ENCODE data around the gene LMNA.
"Not testable (repeated sequence)": the region's sequence is repeated elsewhere in the genome, so short reads cannot be mapped to it uniquely, and the experiment has no call there.

Gene LMNA

DNA sequence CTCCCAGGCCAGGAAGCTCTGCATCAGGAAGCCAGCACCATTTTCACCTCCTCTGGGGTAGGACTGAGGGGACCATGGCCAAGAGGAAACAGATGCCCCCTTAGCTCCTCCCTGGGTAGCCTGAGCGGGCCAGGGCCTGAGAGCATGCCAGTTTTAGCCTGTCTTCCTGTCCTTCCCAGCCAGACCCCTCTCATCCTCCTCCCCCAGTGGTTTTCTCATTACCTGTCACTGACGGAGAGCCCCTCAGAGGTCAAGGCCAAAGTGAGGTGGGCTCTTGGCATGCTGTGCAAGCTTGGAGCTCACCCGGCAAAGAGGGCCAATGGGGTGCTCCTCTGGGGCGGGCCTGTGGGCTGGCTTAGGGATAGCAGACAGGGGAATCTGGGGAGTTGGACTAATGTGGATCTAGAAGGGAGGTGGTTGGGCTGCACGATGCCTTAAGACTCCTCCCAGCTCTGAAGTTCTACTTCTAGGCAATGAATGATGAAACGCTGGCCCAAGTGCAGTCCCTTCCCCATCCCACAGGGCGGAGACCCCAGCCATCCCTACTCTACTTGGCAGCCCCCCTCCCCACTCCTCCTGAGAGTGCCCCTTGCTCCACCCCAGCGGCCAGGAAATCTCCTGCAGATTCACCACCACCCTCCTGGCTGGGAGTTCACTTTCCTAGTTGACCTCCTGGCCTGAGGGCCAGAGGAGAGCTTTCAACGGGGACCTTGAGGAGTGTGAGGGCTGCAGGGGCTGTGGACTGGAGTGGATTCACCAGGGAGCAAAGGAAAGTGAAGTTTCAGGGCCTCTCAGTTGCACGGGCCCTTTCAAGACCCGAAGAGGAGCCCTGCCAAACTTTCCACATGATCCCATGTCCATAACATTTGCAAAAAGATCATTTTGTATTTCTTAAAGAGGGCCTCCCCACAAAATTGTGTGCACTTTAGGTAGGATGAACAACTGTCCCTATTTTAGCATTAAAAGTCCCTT, 9.4 kb upstream of the LMNA start:
- DNase-seq: no peak

GRCh38 chr1:156106624-156107488, 7.7 kb upstream of the LMNA start:
- no peak for DNase-seq

- no peak for DNase-seq
These were observed 6.5 kb upstream of the LMNA start for GRCh38 chr1:156108057-156108456.

- no peak for DNase-seq
These were observed 5.8 kb upstream of the LMNA start for GRCh38 chr1:156108664-156109241.

DNA sequence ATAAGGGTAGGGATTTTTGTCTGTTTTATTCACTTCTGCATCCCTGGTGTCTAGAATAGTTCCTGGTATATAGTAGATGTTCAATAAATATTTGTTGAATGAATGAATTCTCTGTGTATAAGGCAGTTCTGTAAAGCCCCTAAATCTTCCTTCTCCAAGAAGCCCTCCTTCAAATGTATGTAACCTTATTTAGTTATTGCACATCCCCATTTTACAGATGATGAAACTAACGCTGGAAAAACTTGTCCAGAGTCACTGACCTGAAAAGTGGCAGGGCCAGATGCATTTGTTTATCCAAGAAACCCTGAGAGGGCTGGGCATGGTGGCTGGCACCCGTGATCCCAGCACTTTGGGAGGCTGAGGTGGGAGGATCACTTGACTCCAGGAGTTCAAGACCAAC, 4.3 kb upstream of the LMNA start:
- no peak for DNase-seq

GRCh38 chr1:156111355-156111962, 3.1 kb upstream of the LMNA start:
- DNase-seq: no peak

DNA sequence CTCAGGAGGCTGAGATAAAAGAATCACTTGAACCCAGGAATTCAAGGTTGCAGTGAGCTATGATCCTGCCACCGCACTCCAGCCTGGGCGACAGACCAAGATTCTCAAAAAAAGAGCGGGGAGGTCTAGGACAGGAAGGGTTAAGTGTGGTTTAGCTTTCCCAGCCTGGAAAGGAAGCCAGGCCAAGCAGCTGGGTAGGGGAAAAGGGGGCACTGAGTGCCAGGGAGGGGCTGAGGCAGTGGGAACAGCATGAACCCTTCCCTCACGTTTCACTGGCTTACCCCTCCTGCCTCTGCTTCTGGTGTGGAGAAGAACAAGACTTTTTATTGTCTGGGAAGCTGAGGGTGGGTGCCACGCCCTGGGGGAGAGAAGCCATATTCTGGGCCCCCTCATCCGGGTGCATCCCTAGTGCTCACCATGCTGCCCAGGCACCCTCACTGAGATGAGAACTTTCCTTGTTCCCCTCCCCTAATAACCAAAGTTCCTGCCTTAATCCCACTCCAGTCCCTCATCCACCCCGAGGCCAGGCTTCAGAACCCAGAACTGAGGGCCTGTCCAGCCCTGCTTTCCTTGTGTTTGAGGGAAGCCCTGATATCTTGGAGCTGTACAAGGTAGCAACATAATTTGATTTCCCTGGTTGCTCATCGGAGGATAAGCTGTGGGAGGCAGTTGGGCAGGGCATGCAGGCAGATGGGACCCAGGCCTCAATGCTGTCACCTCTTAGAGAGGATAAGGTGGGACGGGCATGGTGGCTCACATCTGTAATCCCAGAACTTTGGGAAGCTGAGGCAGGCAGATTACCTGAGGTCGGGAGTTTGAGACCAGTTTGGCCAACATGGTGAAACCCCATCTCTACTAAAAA, 2.0 kb upstream of the LMNA start:
- DNase-seq: no peak

- no peak for DNase-seq
These were observed 1.1 kb upstream of the LMNA start for GRCh38 chr1:156113282-156113950.

GRCh38 chr1:156114919-156115513, 505 bp downstream of the LMNA start:
- DNase-seq: no peak

DNA sequence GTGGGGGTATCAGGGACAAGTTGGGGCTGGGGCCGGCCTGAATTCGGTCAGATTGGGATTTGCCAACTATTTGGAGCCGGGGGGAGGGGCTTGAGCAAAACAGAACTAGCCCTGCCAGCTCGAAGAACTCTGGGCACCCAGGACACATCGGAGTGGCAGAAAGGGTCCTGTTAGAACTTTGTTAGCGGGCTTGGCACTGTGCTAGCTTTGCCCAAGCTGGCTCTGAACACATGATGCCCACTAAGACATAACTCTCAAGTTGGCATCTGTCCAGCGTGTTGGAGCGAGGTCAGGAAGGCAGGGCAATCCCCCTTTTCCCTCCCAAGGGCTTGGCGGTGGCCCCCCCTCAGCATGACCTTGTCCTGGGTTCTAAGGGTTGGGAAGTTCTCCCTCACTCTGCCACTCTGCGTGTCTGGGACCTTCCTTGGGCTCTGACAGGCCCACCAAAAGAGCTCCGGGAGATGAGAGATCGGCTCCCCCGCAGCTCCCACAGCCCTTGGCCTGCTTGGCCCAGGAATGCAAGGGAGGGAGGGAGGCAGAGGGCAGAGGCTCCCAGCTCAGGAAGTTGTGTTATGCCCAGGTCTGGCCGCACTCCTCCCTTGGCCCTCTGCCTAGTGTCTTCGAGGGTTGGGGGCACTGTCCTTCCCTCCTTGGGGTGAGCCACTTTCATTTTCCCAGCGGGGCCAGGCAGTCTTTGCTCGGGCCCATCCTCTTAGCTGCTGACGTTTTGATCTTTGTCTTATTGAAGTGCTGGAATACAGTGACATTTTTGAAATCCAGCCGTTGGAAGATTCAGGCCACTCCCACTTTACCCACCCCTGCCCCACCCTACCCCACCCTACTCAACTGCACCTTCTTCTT, 1.2 kb downstream of the LMNA start:
- DNase-seq: no peak

GRCh38 chr1:156116731-156117130, 2.2 kb downstream of the LMNA start:
- not testable (repeated sequence) for DNase-seq

GRCh38 chr1:156117414-156118176, 3.1 kb downstream of the LMNA start:
- DNase-seq: no peak

DNA sequence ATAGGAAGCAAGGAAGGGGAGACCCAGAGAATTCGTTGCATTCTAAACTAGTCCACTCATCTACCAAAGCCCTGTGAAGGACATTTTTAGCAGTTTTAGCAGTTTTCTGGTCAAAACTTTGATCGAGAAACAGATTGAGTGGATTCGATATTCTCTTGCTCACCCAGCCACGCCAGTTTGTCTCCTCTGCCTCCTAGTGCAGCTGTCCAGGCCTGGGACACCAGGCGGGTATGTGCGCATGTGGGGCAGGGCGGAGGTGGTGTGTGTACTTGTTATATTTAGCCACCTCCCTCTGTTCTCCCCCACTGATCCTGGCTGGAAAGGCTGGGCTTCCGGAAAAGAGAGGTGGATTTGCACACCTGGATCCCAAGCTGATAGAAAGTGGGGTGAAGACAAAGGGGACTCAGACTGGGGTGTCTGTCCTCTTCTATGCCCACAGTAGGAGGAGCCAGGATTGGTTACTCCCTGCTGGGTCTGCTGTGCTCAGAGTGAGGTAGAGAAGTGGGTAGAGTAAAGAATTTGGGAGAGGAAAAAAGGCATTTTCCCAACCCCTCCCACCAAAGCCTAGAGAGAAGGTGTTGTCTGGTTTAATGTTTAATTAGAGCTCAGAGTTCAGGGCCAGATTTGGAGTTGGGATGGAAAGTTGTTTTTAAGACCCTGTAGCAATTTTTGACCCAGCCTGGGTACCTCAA, 3.8 kb downstream of the LMNA start:
- no peak for DNase-seq

GRCh38 chr1:156119503-156120209, 5.1 kb downstream of the LMNA start:
- DNase-seq: peak; percentile 20

- no peak for DNase-seq
These were observed 5.8 kb downstream of the LMNA start for GRCh38 chr1:156120318-156120717.

- DNase-seq: not testable (repeated sequence)
These were observed 6.5 kb downstream of the LMNA start for GRCh38 chr1:156121005-156121404.

DNA sequence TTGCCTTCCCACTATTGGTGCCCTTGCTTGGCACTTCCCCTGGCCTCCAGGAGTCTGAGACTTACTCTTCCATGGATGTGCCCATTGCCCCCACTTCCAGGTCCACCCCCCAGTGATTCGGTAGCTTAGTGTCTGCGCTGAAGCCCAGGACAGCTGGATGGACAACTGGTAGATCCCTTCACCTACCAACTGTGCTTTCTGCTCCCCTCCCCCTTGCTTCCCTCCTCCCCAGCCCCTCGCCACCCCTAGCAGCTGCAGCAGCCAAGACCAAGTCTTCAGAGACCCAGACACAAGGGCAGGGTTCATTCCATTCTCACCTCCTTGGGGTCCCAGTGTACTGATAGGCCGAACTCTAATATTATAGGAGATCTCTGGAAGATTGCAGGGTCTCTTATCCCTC, 6.9 kb downstream of the LMNA start:
- no peak for DNase-seq

DNA sequence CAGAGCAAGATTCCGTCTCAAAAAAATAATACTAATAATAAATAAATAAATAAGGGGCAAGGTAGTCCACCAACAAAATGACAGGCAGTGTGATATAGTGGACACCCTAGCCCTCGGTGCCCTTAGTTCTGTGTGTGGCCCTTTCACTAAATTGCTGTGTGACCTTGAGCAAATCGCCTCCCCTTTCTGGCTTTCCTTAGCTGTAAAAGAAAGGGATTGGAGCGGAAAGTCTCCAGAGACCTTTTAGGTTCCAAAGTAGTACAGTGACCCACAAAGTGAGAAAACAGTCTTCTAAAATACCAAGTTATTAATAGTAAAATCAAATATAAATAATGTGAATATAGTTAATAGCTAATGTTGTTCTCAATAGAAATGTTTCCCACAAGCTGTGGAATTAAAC, 7.6 kb downstream of the LMNA start:
- no peak for DNase-seq
